Prostate gland (tissue), 2 donors: Measurements from ENCODE around the gene SFI1. TPM values are rescaled to one million over a fixed set of nuclear protein-coding genes. Genes with fewer than 3 reads are reported as not detected.
A peak's percentile ranks its signal among the peaks of the same experiment; 100 is the strongest.
"Not testable (repeated sequence)": the region's sequence is repeated elsewhere in the genome, so short reads cannot be mapped to it uniquely, and the experiment has no call there.

Experiments
- DNase-seq: peaks from one replicate; pipeline ENCODE4 v3.0.0-alpha.2; 2019; ENCODE audit warnings: low spot score
- H3K27ac ChIP-seq, 2 donors: fragments of 200-600 bp; sonication (generic); 2 replicates each; pipeline ENCODE4 v1.5.1; 2017 to 2019
- H3K27me3 ChIP-seq: fragments of 200-600 bp; sonication (generic); replicated peaks from 2 replicates; pipeline ENCODE4 v1.5.1; 2019; ENCODE audit not compliant: insufficient read depth
- H3K36me3 ChIP-seq, 2 donors: fragments of 200-600 bp; sonication (generic); 1 replicate in 1 of 2; 2 replicates in 1 of 2; pipeline versions ENCODE4 v1.5.1 to v1.8.1; 2017 to 2019
- H3K4me1 ChIP-seq: fragments of 200-600 bp; sonication (generic); replicated peaks from 2 replicates; pipeline ENCODE4 v1.5.1; 2019
- H3K4me3 ChIP-seq, 2 donors: fragments of 200-600 bp; sonication (generic); 2 replicates each; pipeline ENCODE4 v1.5.1; 2017 to 2019
- H3K9me3 ChIP-seq: fragments of 200-600 bp; sonication (generic); 2 replicates; pipeline ENCODE4 v1.5.1; 2017
- POLR2A ChIP-seq: fragments of 450-650 bp; IDR thresholded peaks from one replicate; pipeline ENCODE4 v1.6.1; 2016; ENCODE audit warnings: antibody characterized with exemption, mild to moderate bottlenecking
- POLR2AphosphoS5 ChIP-seq: sonication (generic); formaldehyde crosslinking; IDR thresholded peaks from one replicate; pipeline ENCODE4 v1.6.1; 2017; ENCODE audit warnings: antibody characterized with exemption
- WGBS: methylation state at CpG from one replicate; pipeline ENCODE4 v1.1.5; 2018; 5-methylcytosine and 5-hydroxymethylcytosine counted together
- intact Hi-C: fragments of 100-400 bp; cut with DNase I; formaldehyde crosslinking; loops from one replicate; pipeline ENCODE4 v1.14.2; 2022
- microRNA-seq: library from miRNA; unstranded; fragments of <30 nt; microRNA quantifications from one replicate; pipeline ENCODE4, GENCODE V29; 2016
- small RNA-seq, 2 donors: library from RNA; depleted of rRNA; stranded (forward); fragments of <200 nt; gene quantifications; one replicate each; pipeline ENCODE3, GENCODE V24; 2016
- total RNA-seq, 2 donors: library from RNA; depleted of rRNA; stranded (reverse); fragments of >200 nt; gene quantifications; one replicate each; pipeline ENCODE4 v1.1.0, GENCODE V29; 2016
- TF ChIP-seq, protein P1 (sequence below), 4 experiments: fragments of 200-600 bp in 2 of 4; fragments of 450-650 bp in 2 of 4; sonication (generic) in 2 of 4; IDR thresholded peaks; 1 replicate in 3 of 4; 2 replicates in 1 of 4; pipeline ENCODE4 v1.5.1; 2016 to 2019; ENCODE audit warnings: antibody characterized with exemption in 4 of 4, mild to moderate bottlenecking in 2 of 4, moderate library complexity in 2 of 4

SFI1 gene
- total RNA-seq, 2 donors from 2014 or later = 21.5 to 68.8 TPM

DNA sequence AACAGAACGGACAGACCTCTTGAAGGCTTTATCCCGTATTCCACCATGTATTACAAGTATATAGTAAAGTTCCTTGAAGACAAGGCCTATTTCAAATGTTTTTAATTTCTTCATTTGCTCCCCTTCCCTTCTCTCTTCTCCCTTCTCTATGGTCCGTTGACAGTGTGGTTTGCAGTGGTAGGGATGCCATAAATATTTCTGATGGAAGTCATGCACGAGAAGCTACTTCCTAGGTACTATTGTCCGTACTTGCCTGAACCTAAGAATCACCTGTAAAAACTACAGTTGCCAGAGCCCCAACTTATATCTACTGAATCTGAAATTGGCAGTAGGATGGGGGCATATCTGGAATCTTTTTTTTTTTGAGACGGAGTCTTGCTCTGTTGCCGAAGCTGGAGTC lies 162.9 kb downstream of the SFI1 start:
- TF ChIP-seq POLR2A (no peak), POLR2AphosphoS5 (no peak)
- TF ChIP-seq, protein P1, sequence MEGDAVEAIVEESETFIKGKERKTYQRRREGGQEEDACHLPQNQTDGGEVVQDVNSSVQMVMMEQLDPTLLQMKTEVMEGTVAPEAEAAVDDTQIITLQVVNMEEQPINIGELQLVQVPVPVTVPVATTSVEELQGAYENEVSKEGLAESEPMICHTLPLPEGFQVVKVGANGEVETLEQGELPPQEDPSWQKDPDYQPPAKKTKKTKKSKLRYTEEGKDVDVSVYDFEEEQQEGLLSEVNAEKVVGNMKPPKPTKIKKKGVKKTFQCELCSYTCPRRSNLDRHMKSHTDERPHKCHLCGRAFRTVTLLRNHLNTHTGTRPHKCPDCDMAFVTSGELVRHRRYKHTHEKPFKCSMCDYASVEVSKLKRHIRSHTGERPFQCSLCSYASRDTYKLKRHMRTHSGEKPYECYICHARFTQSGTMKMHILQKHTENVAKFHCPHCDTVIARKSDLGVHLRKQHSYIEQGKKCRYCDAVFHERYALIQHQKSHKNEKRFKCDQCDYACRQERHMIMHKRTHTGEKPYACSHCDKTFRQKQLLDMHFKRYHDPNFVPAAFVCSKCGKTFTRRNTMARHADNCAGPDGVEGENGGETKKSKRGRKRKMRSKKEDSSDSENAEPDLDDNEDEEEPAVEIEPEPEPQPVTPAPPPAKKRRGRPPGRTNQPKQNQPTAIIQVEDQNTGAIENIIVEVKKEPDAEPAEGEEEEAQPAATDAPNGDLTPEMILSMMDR (IDR thresholded peaks at IDR 0.05) = no peak
- DNase-seq = no peak
- H3K27ac ChIP-seq = no peak overlapping the region
- H3K4me1 ChIP-seq = no peaks in the 10 kb centered on the region
- intact Hi-C loops = no loop called here
- WGBS = 66% methylated on average over 7 of the region's 7 CpGs
- no peaks in the 10 kb centered on the region for H3K27me3 ChIP-seq
- H3K9me3 ChIP-seq = no peaks in the 10 kb centered on the region
- no peak overlapping the region for H3K4me3 ChIP-seq
- H3K36me3 ChIP-seq = no peaks in the 10 kb centered on the region

DNA sequence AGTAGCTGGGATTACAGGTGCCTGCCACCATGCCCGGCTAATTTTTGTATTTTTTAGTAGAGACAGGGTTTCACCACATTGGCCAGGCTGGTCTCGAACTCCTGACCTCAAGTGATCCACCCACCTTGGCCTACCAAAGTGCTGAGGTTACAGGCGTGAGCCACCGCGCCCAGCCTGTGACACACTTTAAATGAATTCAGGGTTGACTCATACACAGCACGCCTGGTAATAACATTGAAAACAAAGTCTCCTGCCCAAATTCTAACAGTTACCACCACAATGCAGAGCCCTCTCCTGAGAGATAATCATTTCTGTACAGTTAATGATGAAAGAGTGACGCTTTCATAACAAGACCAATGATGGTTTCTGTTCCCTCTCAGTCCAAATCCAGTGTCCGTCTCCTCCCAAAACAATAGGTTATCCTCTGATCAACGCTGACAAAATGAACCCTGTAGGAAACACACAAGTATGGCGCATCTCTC lies 164.6 kb downstream of the SFI1 start:
- H3K27me3 ChIP-seq, H3K4me1 ChIP-seq, DNase-seq, H3K9me3 ChIP-seq, H3K27ac ChIP-seq, H3K36me3 ChIP-seq: not testable (repeated sequence)
- WGBS = 57% methylated on average over 10 of the region's 10 CpGs
- peak overlapping the region; percentile 69 to 87 for H3K4me3 ChIP-seq
- intact Hi-C loops = loop anchor here (5.0 to 10.0 kb wide), 2 partner anchors 91 to 284 kb away; partner anchors contain the start of genes DEPDC5, PRR14L and YWHAH

DNA sequence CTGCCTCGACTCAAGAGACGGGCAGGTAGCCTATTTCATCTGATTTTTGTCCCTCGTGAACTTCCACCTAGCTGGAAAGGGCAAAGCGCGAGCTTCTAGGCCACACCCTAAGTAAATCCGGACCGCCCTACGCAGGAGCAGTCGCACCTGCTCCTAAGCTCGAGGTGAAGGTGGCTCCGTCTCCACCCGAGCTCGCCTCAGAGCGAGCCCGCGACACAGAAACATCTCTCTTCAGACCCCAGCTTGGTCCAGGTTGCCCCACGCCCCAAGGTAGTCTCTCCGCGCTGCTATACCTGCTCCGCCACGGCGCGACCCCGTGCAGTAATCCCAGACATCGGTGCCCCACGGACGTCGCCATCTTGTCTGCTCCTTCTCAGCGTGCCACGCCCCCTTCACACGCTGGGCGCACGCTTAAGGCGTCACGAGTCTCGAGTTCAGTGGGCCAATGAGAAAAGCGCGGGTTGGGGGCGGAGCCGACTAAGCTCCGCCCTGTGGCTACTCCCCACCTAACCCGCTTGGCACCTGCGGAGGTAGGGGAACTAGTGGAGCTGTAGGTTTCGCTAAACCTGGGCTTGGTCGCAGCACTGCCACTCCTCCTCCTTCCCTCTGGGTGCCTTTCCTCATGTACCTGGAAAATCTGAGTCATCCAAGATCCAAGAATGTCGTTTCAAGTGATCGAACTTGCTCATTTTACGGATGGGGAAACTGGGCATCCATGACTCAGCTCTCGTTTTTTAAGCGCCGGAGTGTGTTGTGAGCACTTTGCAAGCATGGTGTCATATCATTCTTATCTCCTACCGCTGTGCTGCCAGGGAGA lies 165.7 kb downstream of the SFI1 start, which contains the start of gene PISD:
Gene PISD (minus strand): TSS at position 365 of the 817 bp plus-strand sequence. CDS start 7 bp downstream, at position 358.
- TF ChIP-seq POLR2AphosphoS5 (peak; percentile 99), POLR2A (peak; percentile 86)
- TF ChIP-seq, protein P1 (IDR thresholded peaks at IDR 0.05) = no peak
- Histone ChIP-seq H3K4me3 (peak within 1 kb of the TSS; percentile 69 to 87), H3K27ac (peak within 1 kb of the TSS; percentile 70 to 75), H3K27me3 (no peaks in the 10 kb centered on the region), H3K9me3 (no peaks in the 10 kb centered on the region), H3K36me3 (no peaks in the 10 kb centered on the region), H3K4me1 (no peaks in the 10 kb centered on the region)
- intact Hi-C loops = loop anchor here (5.0 to 10.0 kb wide), 2 partner anchors 90 to 283 kb away; partner anchors contain the start of genes DEPDC5, PRR14L and YWHAH
- peak; percentile 96 for DNase-seq
- WGBS = 4% methylated on average over 52 of the region's 52 CpGs

DNA sequence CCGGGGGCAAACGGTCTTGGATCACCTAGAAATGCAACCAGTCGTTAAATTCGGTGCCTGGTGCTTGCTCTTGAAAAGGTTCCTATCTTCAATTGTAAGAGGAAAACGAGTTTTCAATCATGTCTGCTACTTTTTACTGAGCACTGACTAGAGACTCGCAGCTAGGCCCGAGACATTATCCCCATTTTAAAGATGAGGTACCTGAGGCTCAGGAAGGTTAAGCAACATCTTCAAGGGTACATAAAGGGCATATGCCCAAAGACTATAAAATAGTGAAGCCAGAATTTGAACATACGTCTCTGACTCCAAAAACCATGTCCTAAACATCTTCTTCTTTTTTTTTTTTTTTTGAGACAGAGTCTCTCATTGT lies 166.3 kb downstream of the SFI1 start:
- intact Hi-C loops = loop anchor here (5.0 to 10.0 kb wide), 2 partner anchors 90 to 282 kb away; partner anchors contain the start of genes DEPDC5, PRR14L and YWHAH
- Histone ChIP-seq H3K36me3 (no peaks in the 10 kb centered on the region), H3K4me1 (no peaks in the 10 kb centered on the region), H3K27ac (peak overlapping the region; percentile 70 to 75), H3K27me3 (no peaks in the 10 kb centered on the region), H3K9me3 (no peaks in the 10 kb centered on the region), H3K4me3 (peak overlapping the region; percentile 69 to 87)
- TF ChIP-seq POLR2AphosphoS5 (no peak), POLR2A (no peak)
- TF ChIP-seq, protein P1 (IDR thresholded peaks at IDR 0.05) = no peak
- WGBS = 69% methylated on average over 8 of the region's 8 CpGs
- DNase-seq = no peak

Small RNA genes lying within 50 kb of the gene (microRNA-seq; reads per million reads assigned to microRNA genes)
- gene MIR7109 = 0.42 reads per million

Small RNA genes lying within 50 kb of the gene (small RNA-seq; reads per million reads assigned to genes)
- gene AL096701.2 (0 reads per million in 2 donors), gene RNU6-28P (0 reads per million in 2 donors)

Other genes with a start within 250 kb of the SFI1 start
- gene PIK3IP1, start 204.0 kb upstream of the SFI1 start, total RNA-seq = 100 to 1,000 TPM in 1 of 2 donors, 10 to 100 TPM in 1; 25.6 to 124 TPM
- 10 to 100 TPM; 38.5 to 58.4 TPM for gene PATZ1, start 150.2 kb upstream of the SFI1 start, total RNA-seq
- gene DRG1, start 96.9 kb upstream of the SFI1 start, total RNA-seq = 10 to 100 TPM; 61.6 to 82.1 TPM
- 10 to 100 TPM; 11.9 to 38.1 TPM for gene EIF4ENIF1, start 6.7 kb upstream of the SFI1 start, total RNA-seq
- gene PISD, start 165.7 kb downstream of the SFI1 start, total RNA-seq = 10 to 100 TPM; 35.1 to 91.2 TPM